Keratinocyte (primary cell): Measurements from ENCODE around the gene CBLN3. TPM values are rescaled to one million over a fixed set of nuclear protein-coding genes. Genes with fewer than 3 reads are reported as not detected.

ENCODE experiments used
- DNase-seq: peaks from one replicate; pipeline ENCODE4 v3.0.0-alpha.2; 2011; ENCODE audit warnings: low read depth, missing footprints, low spot score
- FAIRE-seq: peaks from 2 replicates; lab custom pipeline; 2011; peaks lifted over from hg19 to GRCh38; lab: Jason Lieb, UNC
- H2AFZ ChIP-seq: 2 replicates; pipeline ENCODE4 v1.6.0; 2012; ENCODE audit warnings: low read length, control low read depth, inconsistent platforms; ENCODE audit not compliant: control insufficient read depth
- H3K27ac ChIP-seq: 2 replicates; pipeline ENCODE4 v1.5.1; 2011; ENCODE audit warnings: low read length; ENCODE audit not compliant: control insufficient read depth, insufficient read depth
- H3K27me3 ChIP-seq: 3 replicates; pipeline ENCODE4 v1.6.0; 2011; ENCODE audit warnings: low read length; ENCODE audit not compliant: control insufficient read depth, insufficient read depth; ENCODE audit errors: extremely low read depth
- H3K36me3 ChIP-seq, 2 experiments: 2 replicates in 1 of 2; 3 replicates in 1 of 2; pipeline ENCODE4 v1.5.1; 2011; ENCODE audit warnings: low read length in 2 of 2, mild to moderate bottlenecking in 1 of 2; ENCODE audit not compliant: control insufficient read depth in 2 of 2, insufficient read depth in 2 of 2; ENCODE audit errors: extremely low read depth in 1 of 2
- H3K4me1 ChIP-seq: 3 replicates; pipeline ENCODE4 v1.5.1; 2011; ENCODE audit warnings: low read length; ENCODE audit not compliant: control insufficient read depth, insufficient read depth; ENCODE audit errors: extremely low read depth
- H3K4me2 ChIP-seq: 3 replicates; pipeline ENCODE4 v1.6.0; 2011; ENCODE audit warnings: low read depth, low read length; ENCODE audit not compliant: control insufficient read depth, insufficient read depth; ENCODE audit errors: extremely low read depth
- H3K4me3 ChIP-seq, 3 experiments: fragments of 200-600 bp in 1 of 3; sonication (generic) in 1 of 3; 2 replicates in 2 of 3; 3 replicates in 1 of 3; pipeline ENCODE4 v1.5.1; 2011 to 2016; ENCODE audit warnings: low read length in 3 of 3, mild to moderate bottlenecking in 3 of 3, control low read depth in 2 of 3, inconsistent platforms in 1 of 3, low read depth in 1 of 3, mixed read lengths in 1 of 3, mixed run types in 1 of 3, moderate library complexity in 1 of 3; ENCODE audit not compliant: control insufficient read depth in 2 of 3, insufficient read depth in 2 of 3; ENCODE audit errors: extremely low read depth in 1 of 3
- H3K79me2 ChIP-seq: 2 replicates; pipeline ENCODE4 v1.6.0; 2012; ENCODE audit warnings: low read length; ENCODE audit not compliant: control insufficient read depth, insufficient read depth
- H3K9ac ChIP-seq: 3 replicates; pipeline ENCODE4 v1.6.0; 2011; ENCODE audit warnings: low read length; ENCODE audit not compliant: control insufficient read depth, insufficient read depth; ENCODE audit errors: extremely low read depth
- H3K9me1 ChIP-seq: 3 replicates; pipeline ENCODE4 v1.6.0; 2011; ENCODE audit warnings: low read length; ENCODE audit not compliant: control insufficient read depth, insufficient read depth; ENCODE audit errors: extremely low read depth
- H3K9me3 ChIP-seq: 2 replicates; pipeline ENCODE4 v1.5.1; 2012; ENCODE audit warnings: low read depth, low read length; ENCODE audit not compliant: control insufficient read depth
- H4K20me1 ChIP-seq: 3 replicates; pipeline ENCODE4 v1.6.0; 2011; ENCODE audit warnings: low read length; ENCODE audit not compliant: control insufficient read depth, insufficient read depth; ENCODE audit errors: extremely low read depth
- EZH2 ChIP-seq: IDR thresholded peaks from one replicate; pipeline ENCODE4 v1.6.1; 2012; ENCODE audit warnings: inconsistent platforms, mild to moderate bottlenecking, low read length, moderate library complexity
- dilution Hi-C: fragments of 300-500 bp; cut with MboI; formaldehyde crosslinking; loops from one replicate; pipeline ENCODE4 v1.7.0; 2020; ENCODE audit warnings: low sequenced_read_pairs; ENCODE audit not compliant: extremely low pct_ligation_motif_present
- polyA plus RNA-seq, 5 experiments: library from polyadenylated mRNA; depleted of rRNA in 3 of 5; stranded (reverse) in 3 of 5; stranded (forward) in 1 of 5; unstranded in 1 of 5; fragments of >200 nt; gene quantifications; 1 replicate in 1 of 5; 2 replicates in 3 of 5; 3 replicates in 1 of 5; pipeline versions ENCODE4 v1.2.1 to v1.2.3, GENCODE V29; 2011 to 2012; ENCODE audit warnings: missing spikeins in 2 of 5, low read depth in 1 of 5, low replicate concordance in 1 of 5
- TF ChIP-seq, protein P1 (sequence below), 3 experiments: IDR thresholded peaks in 1 of 3; conservative IDR thresholded peaks in 1 of 3; optimal IDR thresholded peaks in 1 of 3; 2 replicates in 2 of 3; 3 replicates in 1 of 3; pipeline versions ENCODE3 to v1.5.1; 2011; ENCODE audit warnings: low read length in 3 of 3, mild to moderate bottlenecking in 3 of 3, moderate library complexity in 2 of 3, control low read depth in 1 of 3, inconsistent platforms in 1 of 3; ENCODE audit not compliant: insufficient read depth in 2 of 3; ENCODE audit errors: extremely low read depth in 1 of 3

The CBLN3 gene
- polyA plus RNA-seq, 1 donor (not counting 4 experiments of a cell fraction or from before 2014, with no cell fraction given) = 1.6 TPM

DNA sequence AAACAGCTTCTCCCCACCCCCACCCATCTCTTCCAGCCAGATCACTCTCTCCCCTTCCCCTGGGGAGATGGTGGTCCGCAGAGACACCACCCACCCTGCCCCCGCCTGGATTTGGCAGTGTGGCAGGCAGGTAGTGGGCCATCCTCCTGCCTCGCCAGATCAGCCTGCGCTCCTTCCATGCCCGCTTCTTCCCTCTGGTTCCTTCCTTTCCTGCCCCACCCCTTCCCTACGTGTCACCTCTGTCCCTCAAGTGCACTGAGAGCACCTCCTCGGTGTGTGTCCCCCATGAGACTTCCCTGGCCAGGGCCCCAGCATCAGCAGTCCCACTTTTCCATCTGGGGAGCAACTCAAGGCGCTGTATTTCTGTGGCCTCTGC, 30.0 kb downstream of the CBLN3 start:
- peak overlapping the region; percentile 67 for H3K4me2 ChIP-seq
- H3K79me2 ChIP-seq = no peaks in the 10 kb centered on the region
- FAIRE-seq (no peak), DNase-seq (no peak)
- H3K27me3 ChIP-seq = no peaks in the 10 kb centered on the region
- H3K9ac ChIP-seq = peak overlapping the region; percentile 28
- H3K9me1 ChIP-seq = no peaks in the 10 kb centered on the region
- H3K4me3 ChIP-seq = peak overlapping the region; percentile 31 to 57 (median 34)
- H3K9me3 ChIP-seq = no peaks in the 10 kb centered on the region
- H3K4me1 ChIP-seq = peaks cover 41% of the 10 kb centered on the region
- H2AFZ ChIP-seq = peak overlapping the region; percentile 65
- H4K20me1 ChIP-seq = no peaks in the 10 kb centered on the region
- H3K27ac ChIP-seq = no peak overlapping the region
- TF ChIP-seq EZH2 = no peak
- TF ChIP-seq, protein P1, sequence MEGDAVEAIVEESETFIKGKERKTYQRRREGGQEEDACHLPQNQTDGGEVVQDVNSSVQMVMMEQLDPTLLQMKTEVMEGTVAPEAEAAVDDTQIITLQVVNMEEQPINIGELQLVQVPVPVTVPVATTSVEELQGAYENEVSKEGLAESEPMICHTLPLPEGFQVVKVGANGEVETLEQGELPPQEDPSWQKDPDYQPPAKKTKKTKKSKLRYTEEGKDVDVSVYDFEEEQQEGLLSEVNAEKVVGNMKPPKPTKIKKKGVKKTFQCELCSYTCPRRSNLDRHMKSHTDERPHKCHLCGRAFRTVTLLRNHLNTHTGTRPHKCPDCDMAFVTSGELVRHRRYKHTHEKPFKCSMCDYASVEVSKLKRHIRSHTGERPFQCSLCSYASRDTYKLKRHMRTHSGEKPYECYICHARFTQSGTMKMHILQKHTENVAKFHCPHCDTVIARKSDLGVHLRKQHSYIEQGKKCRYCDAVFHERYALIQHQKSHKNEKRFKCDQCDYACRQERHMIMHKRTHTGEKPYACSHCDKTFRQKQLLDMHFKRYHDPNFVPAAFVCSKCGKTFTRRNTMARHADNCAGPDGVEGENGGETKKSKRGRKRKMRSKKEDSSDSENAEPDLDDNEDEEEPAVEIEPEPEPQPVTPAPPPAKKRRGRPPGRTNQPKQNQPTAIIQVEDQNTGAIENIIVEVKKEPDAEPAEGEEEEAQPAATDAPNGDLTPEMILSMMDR (optimal IDR thresholded peaks at IDR 0.05 in 1 of 3, IDR thresholded peaks at IDR 0.05 in 1 of 3, conservative IDR thresholded peaks at IDR 0.05 in 1 of 3; ENCODE audit: extremely low read depth in 1 of 3, insufficient read depth in 2 of 3, low read length in 3 of 3) = no peak
- H3K36me3 ChIP-seq = no peaks in the 10 kb centered on the region
- dilution Hi-C loops = no loop called here

DNA sequence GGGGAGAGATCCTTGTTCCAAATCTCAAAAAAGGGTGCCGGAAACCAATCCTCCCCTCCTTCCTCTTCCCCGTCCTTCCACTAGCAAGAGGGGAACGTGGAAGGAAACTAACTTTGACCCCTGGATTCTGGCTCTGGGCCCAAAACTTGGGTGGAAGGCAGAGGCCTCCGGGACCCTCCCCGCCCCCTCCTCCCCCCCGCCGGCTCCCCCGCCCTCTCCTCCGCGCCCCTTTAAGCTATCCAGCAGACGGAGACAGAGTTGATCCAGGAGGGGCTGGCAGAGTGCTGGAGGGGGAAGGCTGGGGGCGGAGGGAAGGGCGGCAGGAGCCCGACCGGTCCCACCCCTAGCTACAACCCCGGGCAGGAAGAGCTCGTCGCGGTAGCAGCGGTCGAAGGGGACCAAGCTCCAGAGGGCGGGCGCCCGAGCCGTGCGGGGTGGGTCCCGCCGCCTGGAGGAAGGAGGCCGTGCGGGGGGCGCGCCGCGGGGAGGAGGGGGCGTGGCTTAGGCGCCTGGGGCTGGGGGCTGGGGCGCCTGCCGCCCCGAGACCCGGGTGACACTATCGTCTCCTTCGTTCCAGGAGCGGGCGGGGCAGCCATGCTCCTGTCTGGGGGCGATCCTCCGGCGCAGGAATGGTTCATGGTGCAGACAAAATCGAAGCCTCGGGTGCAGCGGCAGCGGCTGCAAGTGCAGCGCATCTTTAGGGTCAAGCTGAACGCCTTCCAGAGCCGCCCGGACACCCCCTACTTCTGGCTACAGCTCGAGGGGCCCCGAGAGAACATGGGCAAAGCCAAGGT, 30.6 kb downstream of the CBLN3 start, which contains the start of gene NYNRIN:
NYNRIN (plus strand) TSS at position 351 of the 794 bp plus-strand sequence; CDS start at position 595, 244 bp downstream.
- no peak for DNase-seq
- H3K4me1 ChIP-seq = peaks cover 44% of the 10 kb centered on the region
- FAIRE-seq = no peak

More for the DNA sequence above, 30.6 kb downstream of the CBLN3 start, which contains the start of gene NYNRIN:
- Histone ChIP-seq H3K27ac (no peak within 1 kb of the TSS), H3K9me3 (no peaks in the 10 kb centered on the region), H3K9me1 (no peaks in the 10 kb centered on the region), H3K4me2 (peak within 1 kb of the TSS; percentile 67), H3K4me3 (peak within 1 kb of the TSS; percentile 31 to 57 (median 34)), H2AFZ (peak within 1 kb of the TSS; percentile 65), H3K9ac (peak within 1 kb of the TSS; percentile 28), H3K79me2 (no peaks in the 10 kb centered on the region), H4K20me1 (no peaks in the 10 kb centered on the region), H3K36me3 (no peaks in the 10 kb centered on the region), H3K27me3 (no peaks in the 10 kb centered on the region)
- dilution Hi-C loops = no loop called here
- TF ChIP-seq EZH2 = no peak
- TF ChIP-seq, protein P1 (optimal IDR thresholded peaks at IDR 0.05 in 1 of 3, IDR thresholded peaks at IDR 0.05 in 1 of 3, conservative IDR thresholded peaks at IDR 0.05 in 1 of 3; ENCODE audit: extremely low read depth in 1 of 3, insufficient read depth in 2 of 3, low read length in 3 of 3) = no peak
